ENCODE measurements around the gene DDAH1. TPM values are rescaled to one million over a fixed set of nuclear protein-coding genes. Genes with fewer than 3 reads are reported as not detected.

The DDAH1 gene
- total and polyA plus RNA-seq, 7 donors, result 11.5 to 43.2 (median 25.2) TPM

- intact Hi-C loops (cut with DNase I), result no loop called here
- 81 to 82% methylated on average over 7 of the region's 7 CpGs for WGBS, 2 donors
- TF ChIP-seq POLR2AphosphoS5 (IDR thresholded peaks at IDR 0.05) (no peak), CTCF (IDR thresholded peaks at IDR 0.05) (no peak), POLR2A (IDR thresholded peaks at IDR 0.05) (no peak), EP300 (IDR thresholded peaks at IDR 0.05) (no peak)
- H3K9me3 ChIP-seq, result no peaks in the 10 kb centered on the region
- H3K4me1 ChIP-seq, result peaks cover 0 to 46% (median 29%) of the 10 kb centered on the region in 4 donors
- DNase-seq, result no peak
- H3K4me3 ChIP-seq, result no peak overlapping the region
- no peaks in the 10 kb centered on the region for H3K27me3 ChIP-seq
- H3K36me3 ChIP-seq, result no peaks in the 10 kb centered on the region
- no peak overlapping the region for H3K27ac ChIP-seq
These were observed 125.1 kb downstream of the DDAH1 start for GRCh38 chr1:85339656-85340399.

GRCh38 chr1:85339089-85339488, 125.9 kb downstream of the DDAH1 start:
- no peak overlapping the region for H3K4me3 ChIP-seq
- no peak for TF ChIP-seq POLR2AphosphoS5 (IDR thresholded peaks at IDR 0.05)
- no peak for TF ChIP-seq CTCF (IDR thresholded peaks at IDR 0.05)
- no peak for TF ChIP-seq POLR2A (IDR thresholded peaks at IDR 0.05)
- TF ChIP-seq EP300 (IDR thresholded peaks at IDR 0.05), result no peak
- no peaks in the 10 kb centered on the region for H3K27me3 ChIP-seq
- no peak for DNase-seq
- H3K27ac ChIP-seq, result no peak overlapping the region
- H3K36me3 ChIP-seq, result no peaks in the 10 kb centered on the region
- WGBS, 2 donors, result 71 to 75% methylated on average over 5 of the region's 5 CpGs
- intact Hi-C loops (cut with DNase I), result no loop called here
- H3K9me3 ChIP-seq, result no peaks in the 10 kb centered on the region
- peaks cover 0 to 42% (median 27%) of the 10 kb centered on the region in 4 donors for H3K4me1 ChIP-seq

GRCh38 chr1:85334962-85335361, 130.0 kb downstream of the DDAH1 start:
- intact Hi-C loops (cut with DNase I), result no loop called here
- 47 to 68% methylated on average over 2 of the region's 2 CpGs for WGBS, 2 donors
- H3K27me3 ChIP-seq, result no peaks in the 10 kb centered on the region
- TF ChIP-seq CTCF (IDR thresholded peaks at IDR 0.05) (no peak), POLR2AphosphoS5 (IDR thresholded peaks at IDR 0.05) (no peak), POLR2A (IDR thresholded peaks at IDR 0.05) (no peak)
- peaks cover 0 to 27% (median 16%) of the 10 kb centered on the region in 4 donors for H3K4me1 ChIP-seq
- no peaks in the 10 kb centered on the region for H3K36me3 ChIP-seq
- no peak for DNase-seq
- no peak overlapping the region for H3K4me3 ChIP-seq
- H3K9me3 ChIP-seq, result no peaks in the 10 kb centered on the region
- H3K27ac ChIP-seq, result no peak overlapping the region

GRCh38 chr1:85333186-85333585, 131.8 kb downstream of the DDAH1 start:
- intact Hi-C loops (cut with DNase I), result no loop called here
- Histone ChIP-seq H3K9me3 (no peaks in the 10 kb centered on the region), H3K36me3 (no peaks in the 10 kb centered on the region), H3K27ac (no peak overlapping the region), H3K4me3 (no peak overlapping the region), H3K27me3 (no peaks in the 10 kb centered on the region), H3K4me1 (peaks cover 0 to 37% (median 23%) of the 10 kb centered on the region in 4 donors)
- DNase-seq, result no peak
- TF ChIP-seq POLR2AphosphoS5 (IDR thresholded peaks at IDR 0.05), result no peak
- 96 to 100% methylated on average over 1 of the region's 1 CpG for WGBS, 2 donors

- H3K9me3 ChIP-seq, result no peaks in the 10 kb centered on the region
- no peak for TF ChIP-seq CTCF (IDR thresholded peaks at IDR 0.05)
- no peak for TF ChIP-seq POLR2A (IDR thresholded peaks at IDR 0.05)
- no peak for TF ChIP-seq POLR2AphosphoS5 (IDR thresholded peaks at IDR 0.05)
- no peak for TF ChIP-seq EP300 (IDR thresholded peaks at IDR 0.05)
- H3K36me3 ChIP-seq, result no peaks in the 10 kb centered on the region
- WGBS, 2 donors, result 98 to 100% methylated on average over 1 of the region's 1 CpG
- H3K4me3 ChIP-seq, result no peak overlapping the region
- intact Hi-C loops (cut with DNase I), result no loop called here
- DNase-seq, result no peak
- no peak overlapping the region for H3K27ac ChIP-seq
- H3K27me3 ChIP-seq, result no peaks in the 10 kb centered on the region
- H3K4me1 ChIP-seq, result peaks cover 0 to 39% (median 25%) of the 10 kb centered on the region in 4 donors
These were observed 132.4 kb downstream of the DDAH1 start for GRCh38 chr1:85332575-85332974.

Data from sigmoid colon (tissue), 7 donors.